ENCODE data around the gene CHRNB4. TPM values are rescaled to one million over a fixed set of nuclear protein-coding genes. Genes with fewer than 3 reads are reported as not detected.
"Not testable (repeated sequence)": the region's sequence is repeated elsewhere in the genome, so short reads cannot be mapped to it uniquely, and the experiment has no call there.

CHRNB4 gene
- not detected for total RNA-seq

DNA sequence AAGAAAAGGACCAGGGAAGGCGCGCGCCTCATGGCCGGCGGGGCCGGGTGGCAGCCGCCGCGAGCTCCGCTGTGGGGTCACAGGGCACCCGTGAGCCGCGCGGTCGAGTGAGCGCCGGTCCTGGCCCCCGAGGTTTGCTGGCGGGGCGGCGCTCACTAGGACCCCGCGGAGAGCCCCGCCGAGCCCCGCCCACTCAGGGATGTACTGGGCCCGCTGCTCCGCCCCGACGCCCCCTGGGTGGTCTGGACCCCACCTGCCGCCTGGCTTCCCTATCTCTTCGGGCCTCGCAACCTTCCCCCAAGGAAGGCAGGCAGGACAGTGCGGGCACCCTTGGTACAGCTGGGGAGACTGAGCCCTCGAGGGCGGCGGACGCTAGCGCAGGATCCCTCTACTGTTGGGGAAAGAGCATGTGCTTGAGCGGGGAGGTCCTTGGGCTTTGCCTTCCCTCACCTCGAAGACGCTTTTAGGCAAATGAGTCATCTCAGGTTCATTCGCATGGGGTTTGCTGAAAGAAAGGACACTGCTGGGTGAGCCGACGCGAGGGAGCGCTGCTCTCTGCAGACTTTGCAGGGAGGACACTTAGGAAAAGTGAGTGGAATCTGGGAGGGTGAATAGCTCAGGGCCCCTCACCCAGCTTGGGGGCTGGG, at the start of gene CHRNB4:
TSS of gene CHRNB4 (minus strand) at position 109 of the 647 bp plus-strand sequence. CDS start at position 32, 77 bp downstream.
- no peak within 1 kb of the TSS for H3K27ac ChIP-seq
- 23 to 26% methylated on average over 15 to 20 of the region's 47 CpGs for WGBS, 2 donors
- no peak for TF ChIP-seq POLR2A (IDR thresholded peaks at IDR 0.05)
- TF ChIP-seq, protein P1, sequence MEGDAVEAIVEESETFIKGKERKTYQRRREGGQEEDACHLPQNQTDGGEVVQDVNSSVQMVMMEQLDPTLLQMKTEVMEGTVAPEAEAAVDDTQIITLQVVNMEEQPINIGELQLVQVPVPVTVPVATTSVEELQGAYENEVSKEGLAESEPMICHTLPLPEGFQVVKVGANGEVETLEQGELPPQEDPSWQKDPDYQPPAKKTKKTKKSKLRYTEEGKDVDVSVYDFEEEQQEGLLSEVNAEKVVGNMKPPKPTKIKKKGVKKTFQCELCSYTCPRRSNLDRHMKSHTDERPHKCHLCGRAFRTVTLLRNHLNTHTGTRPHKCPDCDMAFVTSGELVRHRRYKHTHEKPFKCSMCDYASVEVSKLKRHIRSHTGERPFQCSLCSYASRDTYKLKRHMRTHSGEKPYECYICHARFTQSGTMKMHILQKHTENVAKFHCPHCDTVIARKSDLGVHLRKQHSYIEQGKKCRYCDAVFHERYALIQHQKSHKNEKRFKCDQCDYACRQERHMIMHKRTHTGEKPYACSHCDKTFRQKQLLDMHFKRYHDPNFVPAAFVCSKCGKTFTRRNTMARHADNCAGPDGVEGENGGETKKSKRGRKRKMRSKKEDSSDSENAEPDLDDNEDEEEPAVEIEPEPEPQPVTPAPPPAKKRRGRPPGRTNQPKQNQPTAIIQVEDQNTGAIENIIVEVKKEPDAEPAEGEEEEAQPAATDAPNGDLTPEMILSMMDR (IDR thresholded peaks at IDR 0.05) = no peak
- DNase-seq = peak in 1 of 2 donors; percentile 41
- H3K4me1 ChIP-seq = peaks cover 5 to 13% of the 10 kb centered on the region in 2 donors
- no peaks in the 10 kb centered on the region for H3K9me3 ChIP-seq
- no peaks in the 10 kb centered on the region for H3K36me3 ChIP-seq
- intact Hi-C loops (cut with DNase I) = no loop called here
- peak within 1 kb of the TSS; percentile 19 to 39 (median 26) for H3K4me3 ChIP-seq (replicated peaks in 1 of 3)
- H3K27me3 ChIP-seq = no peaks in the 10 kb centered on the region

DNA sequence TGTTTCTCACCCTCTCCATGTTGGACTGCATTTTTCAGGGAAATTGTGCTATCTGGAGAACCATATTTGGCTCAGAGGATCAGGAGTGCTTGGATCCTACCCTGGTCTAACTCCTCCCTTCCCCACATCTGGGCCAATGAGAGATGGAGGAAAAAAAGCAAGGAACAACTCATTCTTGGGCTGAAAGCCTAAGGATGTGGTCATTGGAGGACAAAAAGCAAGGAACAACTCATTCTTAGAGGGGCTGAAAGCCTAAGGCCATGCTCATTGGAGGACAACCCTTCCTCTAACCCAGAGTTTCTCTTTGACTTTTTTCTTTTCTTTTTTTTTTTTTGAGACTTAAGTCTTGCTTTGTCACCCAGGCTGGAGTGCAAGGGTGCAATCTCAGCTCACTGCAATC, 48.6 kb upstream of the CHRNB4 start:
- H3K36me3 ChIP-seq = no peaks in the 10 kb centered on the region
- no peaks in the 10 kb centered on the region for H3K27me3 ChIP-seq
- H3K4me1 ChIP-seq = no peaks in the 10 kb centered on the region
- TF ChIP-seq, protein P1 (IDR thresholded peaks at IDR 0.05) = no peak
- no peak for TF ChIP-seq POLR2A (IDR thresholded peaks at IDR 0.05)
- no peak for DNase-seq
- no peaks in the 10 kb centered on the region for H3K9me3 ChIP-seq
- no peak overlapping the region for H3K4me3 ChIP-seq (replicated peaks in 1 of 3)
- no peak overlapping the region for H3K27ac ChIP-seq
- intact Hi-C loops (cut with DNase I) = no loop called here

DNA sequence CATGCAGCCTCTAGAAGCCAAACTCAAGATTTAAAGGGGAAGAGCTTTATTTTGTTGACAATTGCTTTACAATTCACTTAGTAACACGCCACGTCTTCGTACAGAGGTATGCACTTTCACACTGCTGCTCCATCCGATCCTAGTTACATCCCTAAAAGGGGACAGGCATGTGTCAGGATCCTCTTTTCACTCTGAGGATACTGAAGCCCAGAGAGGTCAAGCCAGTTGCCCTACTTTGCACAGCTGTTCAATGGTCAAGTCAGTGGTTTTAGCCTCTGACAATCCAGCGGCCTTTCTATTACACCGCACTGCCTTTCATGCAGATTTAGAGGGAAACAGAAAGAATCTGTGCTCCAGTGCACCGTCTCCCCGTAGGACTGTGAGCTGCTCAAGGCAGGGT, 44.9 kb upstream of the CHRNB4 start:
- no peaks in the 10 kb centered on the region for H3K27me3 ChIP-seq
- no peaks in the 10 kb centered on the region for H3K4me1 ChIP-seq
- TF ChIP-seq POLR2A (IDR thresholded peaks at IDR 0.05) = no peak
- TF ChIP-seq, protein P1 (IDR thresholded peaks at IDR 0.05) = no peak
- no peaks in the 10 kb centered on the region for H3K9me3 ChIP-seq
- H3K27ac ChIP-seq = no peak overlapping the region
- H3K4me3 ChIP-seq (replicated peaks in 1 of 3) = no peak overlapping the region
- no peaks in the 10 kb centered on the region for H3K36me3 ChIP-seq
- intact Hi-C loops (cut with DNase I) = no loop called here
- no peak for DNase-seq
- WGBS, 2 donors = 79 to 89% methylated on average over 8 of the region's 8 CpGs

DNA sequence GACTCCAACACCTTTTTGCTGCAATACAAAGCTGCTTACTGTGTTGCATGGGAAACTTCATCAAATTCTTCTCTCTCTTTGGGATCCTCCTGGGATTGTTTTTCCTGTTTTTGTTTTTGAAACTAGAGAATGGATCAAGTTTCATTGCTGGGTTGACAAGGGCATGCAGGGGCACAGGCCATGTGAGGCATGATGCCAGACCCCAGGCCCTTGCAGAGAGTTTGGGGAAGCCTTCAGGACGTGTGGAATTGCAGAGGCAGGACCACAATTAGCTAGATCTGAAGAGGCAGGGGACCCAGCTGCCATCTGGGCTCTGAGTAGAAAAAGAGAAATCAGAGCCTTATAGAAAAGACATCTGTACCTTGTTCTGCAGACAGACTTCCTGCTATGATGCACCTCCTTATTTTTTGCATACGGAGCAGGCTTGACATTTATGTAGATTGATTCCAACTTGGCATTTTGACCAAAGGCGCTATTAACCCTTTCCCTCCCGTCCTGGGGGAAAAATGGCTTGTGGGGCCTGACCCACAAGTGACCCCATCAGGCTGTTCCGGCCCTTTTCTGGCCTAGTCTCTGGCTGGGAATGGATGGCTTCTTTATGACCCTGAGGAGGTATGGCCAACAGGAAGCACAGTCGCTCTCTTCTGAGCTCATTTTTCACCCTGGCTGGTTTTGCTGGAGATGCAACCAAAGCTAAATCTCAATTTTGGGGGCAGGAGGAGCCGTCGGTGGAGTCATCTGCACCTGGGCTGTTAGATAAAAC, 44.3 kb upstream of the CHRNB4 start:
- Histone ChIP-seq H3K4me1 (no peaks in the 10 kb centered on the region), H3K27me3 (no peaks in the 10 kb centered on the region), H3K9me3 (no peaks in the 10 kb centered on the region), H3K27ac (no peak overlapping the region), H3K36me3 (no peaks in the 10 kb centered on the region), H3K4me3 (replicated peaks in 1 of 3) (no peak overlapping the region)
- TF ChIP-seq, protein P1 (IDR thresholded peaks at IDR 0.05) = no peak
- no peak for TF ChIP-seq POLR2A (IDR thresholded peaks at IDR 0.05)
- WGBS, 2 donors = 36 to 41% methylated on average over 8 of the region's 8 CpGs
- DNase-seq = no peak
- intact Hi-C loops (cut with DNase I) = no loop called here

DNA sequence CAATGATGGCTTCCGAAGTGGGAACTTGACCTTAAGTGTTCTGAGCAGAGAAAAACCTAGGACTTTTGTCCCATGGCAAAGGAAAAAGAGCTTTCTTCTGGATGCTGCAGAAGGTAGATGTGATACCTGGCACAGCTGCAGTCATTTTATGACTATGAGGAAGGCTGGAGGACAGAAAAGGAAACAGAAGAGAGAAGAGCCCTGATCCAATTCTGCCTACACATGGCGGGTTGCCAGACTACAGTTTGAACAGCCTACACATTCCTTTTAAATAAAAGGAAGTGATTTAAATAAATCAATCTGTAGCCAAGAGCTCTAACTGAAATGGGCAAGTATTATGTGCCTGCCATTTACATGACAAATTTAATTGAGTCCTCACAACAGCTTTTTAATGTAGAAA, 43.6 kb upstream of the CHRNB4 start:
- intact Hi-C loops (cut with DNase I) = no loop called here
- Histone ChIP-seq H3K4me3 (replicated peaks in 1 of 3) (no peak overlapping the region), H3K27ac (no peak overlapping the region), H3K4me1 (no peaks in the 10 kb centered on the region), H3K36me3 (no peaks in the 10 kb centered on the region), H3K27me3 (no peaks in the 10 kb centered on the region), H3K9me3 (no peaks in the 10 kb centered on the region)
- 84 to 88% methylated on average over 2 of the region's 2 CpGs for WGBS, 2 donors
- no peak for DNase-seq
- no peak for TF ChIP-seq POLR2A (IDR thresholded peaks at IDR 0.05)
- TF ChIP-seq, protein P1 (IDR thresholded peaks at IDR 0.05) = no peak

DNA sequence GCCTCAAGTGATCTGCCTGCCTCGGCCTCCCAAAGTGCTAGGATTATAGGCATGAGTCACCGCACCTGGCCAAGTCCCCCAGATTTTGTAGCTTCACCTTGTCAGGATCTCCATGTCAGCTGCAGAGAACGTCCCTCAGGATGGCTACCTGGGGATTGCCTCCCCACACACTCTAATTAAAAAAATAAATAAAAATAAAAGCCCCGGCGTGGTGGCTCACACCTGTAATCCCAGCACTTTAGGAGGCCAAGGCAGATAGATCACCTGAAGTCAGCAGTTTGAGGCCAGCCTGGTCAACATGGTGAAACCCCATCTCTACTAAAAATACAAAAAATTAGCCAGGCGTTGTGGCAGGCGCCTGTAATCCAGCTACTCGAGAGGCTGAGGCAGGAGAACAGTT, 42.6 kb upstream of the CHRNB4 start:
- DNase-seq; H3K27ac ChIP-seq; H3K9me3 ChIP-seq; H3K36me3 ChIP-seq; intact Hi-C loops (cut with DNase I); H3K4me1 ChIP-seq; H3K27me3 ChIP-seq; H3K4me3 ChIP-seq (replicated peaks in 1 of 3): not testable (repeated sequence)
- 94 to 96% methylated on average over 8 of the region's 8 CpGs for WGBS, 2 donors

Data from thyroid gland (tissue), 4 donors.